Measurements from ENCODE around the gene NFILZ.

The NFILZ gene

GRCh38 chr19:8593931-8594330, 36.5 kb upstream of the NFILZ start:
- TF ChIP-seq, protein P1, sequence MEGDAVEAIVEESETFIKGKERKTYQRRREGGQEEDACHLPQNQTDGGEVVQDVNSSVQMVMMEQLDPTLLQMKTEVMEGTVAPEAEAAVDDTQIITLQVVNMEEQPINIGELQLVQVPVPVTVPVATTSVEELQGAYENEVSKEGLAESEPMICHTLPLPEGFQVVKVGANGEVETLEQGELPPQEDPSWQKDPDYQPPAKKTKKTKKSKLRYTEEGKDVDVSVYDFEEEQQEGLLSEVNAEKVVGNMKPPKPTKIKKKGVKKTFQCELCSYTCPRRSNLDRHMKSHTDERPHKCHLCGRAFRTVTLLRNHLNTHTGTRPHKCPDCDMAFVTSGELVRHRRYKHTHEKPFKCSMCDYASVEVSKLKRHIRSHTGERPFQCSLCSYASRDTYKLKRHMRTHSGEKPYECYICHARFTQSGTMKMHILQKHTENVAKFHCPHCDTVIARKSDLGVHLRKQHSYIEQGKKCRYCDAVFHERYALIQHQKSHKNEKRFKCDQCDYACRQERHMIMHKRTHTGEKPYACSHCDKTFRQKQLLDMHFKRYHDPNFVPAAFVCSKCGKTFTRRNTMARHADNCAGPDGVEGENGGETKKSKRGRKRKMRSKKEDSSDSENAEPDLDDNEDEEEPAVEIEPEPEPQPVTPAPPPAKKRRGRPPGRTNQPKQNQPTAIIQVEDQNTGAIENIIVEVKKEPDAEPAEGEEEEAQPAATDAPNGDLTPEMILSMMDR (IDR thresholded peaks at IDR 0.05) = no peak
- no peak overlapping the region for H3K27ac ChIP-seq

GRCh38 chr19:8595651-8596050, 34.8 kb upstream of the NFILZ start:
- TF ChIP-seq, protein P1 (IDR thresholded peaks at IDR 0.05) = no peak
- TF ChIP-seq ZFX (IDR thresholded peaks at IDR 0.05; ENCODE audit: borderline replicate concordance) = no peak
- H3K27ac ChIP-seq = no peak overlapping the region

- no peak overlapping the region for H3K27ac ChIP-seq
- no peak for TF ChIP-seq ZFX (IDR thresholded peaks at IDR 0.05; ENCODE audit: borderline replicate concordance)
- TF ChIP-seq, protein P1 (IDR thresholded peaks at IDR 0.05) = no peak
Observed at GRCh38 chr19:8596168-8596567, 34.3 kb upstream of the NFILZ start.

- TF ChIP-seq ZFX (IDR thresholded peaks at IDR 0.05; ENCODE audit: borderline replicate concordance) = no peak
- no peak overlapping the region for H3K27ac ChIP-seq
Observed at GRCh38 chr19:8600064-8600463, 30.4 kb upstream of the NFILZ start.

- no peak for TF ChIP-seq ZFX (IDR thresholded peaks at IDR 0.05; ENCODE audit: borderline replicate concordance)
- TF ChIP-seq, protein P1 (IDR thresholded peaks at IDR 0.05) = no peak
- no peak overlapping the region for H3K27ac ChIP-seq
Observed at GRCh38 chr19:8600816-8601215, 29.6 kb upstream of the NFILZ start.

DNA sequence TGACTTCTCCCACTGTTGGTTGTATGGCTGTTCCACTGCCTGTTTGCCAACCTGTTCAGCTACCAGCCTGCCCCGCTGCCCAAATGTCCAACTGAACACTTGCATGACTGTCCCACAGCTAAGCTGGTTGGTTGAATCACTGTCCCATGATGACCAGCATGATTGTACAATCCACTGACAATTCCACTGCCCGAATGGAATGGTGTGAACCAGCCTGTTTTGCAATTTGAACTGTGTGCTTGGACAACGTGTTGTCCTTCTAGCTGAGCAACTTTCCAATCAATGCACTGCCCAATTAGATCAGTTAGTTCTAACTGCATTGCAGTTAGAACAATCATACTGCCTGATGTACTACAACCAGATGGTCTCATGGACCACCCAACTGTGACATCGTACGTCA, 28.6 kb upstream of the NFILZ start:
- no peak for TF ChIP-seq ZFX (IDR thresholded peaks at IDR 0.05; ENCODE audit: borderline replicate concordance)
- TF ChIP-seq, protein P1 (IDR thresholded peaks at IDR 0.05) = no peak
- H3K27ac ChIP-seq = no peak overlapping the region

DNA sequence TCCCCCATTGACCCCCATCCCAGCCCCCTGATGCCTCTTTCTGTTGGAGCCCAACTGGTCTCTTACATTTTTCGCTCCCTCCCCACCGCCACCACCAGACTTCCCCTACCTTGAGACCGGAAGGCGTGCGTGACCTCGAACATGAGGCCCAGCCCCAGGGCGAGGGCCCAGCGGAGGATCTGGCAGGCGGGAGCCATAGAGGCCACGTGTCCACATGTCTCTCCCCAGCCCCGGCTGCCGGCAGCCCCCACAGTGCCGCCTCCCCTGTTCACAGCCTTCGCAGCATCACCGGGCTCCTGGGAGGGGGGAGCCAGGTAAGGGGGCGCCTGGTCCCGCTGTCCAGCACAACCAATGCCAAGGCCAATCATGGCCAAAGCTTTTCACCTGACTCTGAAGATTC, 24.9 kb upstream of the NFILZ start:
- TF ChIP-seq ZFX (IDR thresholded peaks at IDR 0.05; ENCODE audit: borderline replicate concordance) = no peak
- TF ChIP-seq, protein P1 (IDR thresholded peaks at IDR 0.05) = no peak
- no peak overlapping the region for H3K27ac ChIP-seq

DNA sequence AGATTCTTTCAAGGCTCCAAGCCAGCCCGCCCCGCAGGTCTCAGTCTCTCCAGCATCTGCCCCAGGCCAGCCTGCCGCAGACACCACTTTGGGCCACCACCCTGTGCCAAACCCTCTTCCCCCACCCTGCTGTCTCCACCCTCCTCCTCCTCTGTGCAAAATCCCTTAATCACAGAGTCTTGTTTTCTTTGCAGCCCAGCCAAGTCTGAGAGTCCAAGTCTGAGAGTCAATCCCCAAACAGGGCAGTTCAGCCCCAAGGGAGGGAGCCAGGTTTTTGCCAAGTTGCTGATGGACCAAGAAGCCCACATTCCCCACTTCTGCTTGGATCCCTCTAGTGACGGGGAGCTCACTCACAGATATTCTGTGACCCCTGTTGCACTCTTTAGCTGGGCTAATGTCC, 23.0 kb upstream of the NFILZ start:
- no peak overlapping the region for H3K27ac ChIP-seq
- no peak for TF ChIP-seq ZFX (IDR thresholded peaks at IDR 0.05; ENCODE audit: borderline replicate concordance)
- TF ChIP-seq, protein P1 (IDR thresholded peaks at IDR 0.05) = no peak

Data from 22Rv1 (cell line).